ENCODE results near the gene KRTAP10-8.
"Not testable (repeated sequence)": the region's sequence is repeated elsewhere in the genome, so short reads cannot be mapped to it uniquely, and the experiment has no call there.

KRTAP10-8 gene

DNA sequence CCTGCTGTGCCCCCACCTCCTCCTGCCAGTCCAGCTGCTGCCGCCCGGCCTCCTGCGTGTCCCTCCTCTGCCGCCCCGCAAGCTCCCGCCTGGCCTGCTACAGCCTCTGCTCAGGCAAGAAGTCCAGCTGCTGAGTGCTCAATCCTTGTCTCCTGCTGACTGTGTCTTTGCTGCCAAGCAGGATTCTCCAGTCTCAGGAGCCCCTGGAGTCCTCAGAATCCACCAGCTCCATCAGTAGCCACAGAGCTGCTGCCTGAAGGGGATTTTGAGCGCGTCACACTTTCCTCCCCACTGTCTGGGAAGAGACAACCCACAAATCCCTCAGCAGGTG lies 35.3 kb downstream of the KRTAP10-8 start:
- no peak for DNase-seq

DNA sequence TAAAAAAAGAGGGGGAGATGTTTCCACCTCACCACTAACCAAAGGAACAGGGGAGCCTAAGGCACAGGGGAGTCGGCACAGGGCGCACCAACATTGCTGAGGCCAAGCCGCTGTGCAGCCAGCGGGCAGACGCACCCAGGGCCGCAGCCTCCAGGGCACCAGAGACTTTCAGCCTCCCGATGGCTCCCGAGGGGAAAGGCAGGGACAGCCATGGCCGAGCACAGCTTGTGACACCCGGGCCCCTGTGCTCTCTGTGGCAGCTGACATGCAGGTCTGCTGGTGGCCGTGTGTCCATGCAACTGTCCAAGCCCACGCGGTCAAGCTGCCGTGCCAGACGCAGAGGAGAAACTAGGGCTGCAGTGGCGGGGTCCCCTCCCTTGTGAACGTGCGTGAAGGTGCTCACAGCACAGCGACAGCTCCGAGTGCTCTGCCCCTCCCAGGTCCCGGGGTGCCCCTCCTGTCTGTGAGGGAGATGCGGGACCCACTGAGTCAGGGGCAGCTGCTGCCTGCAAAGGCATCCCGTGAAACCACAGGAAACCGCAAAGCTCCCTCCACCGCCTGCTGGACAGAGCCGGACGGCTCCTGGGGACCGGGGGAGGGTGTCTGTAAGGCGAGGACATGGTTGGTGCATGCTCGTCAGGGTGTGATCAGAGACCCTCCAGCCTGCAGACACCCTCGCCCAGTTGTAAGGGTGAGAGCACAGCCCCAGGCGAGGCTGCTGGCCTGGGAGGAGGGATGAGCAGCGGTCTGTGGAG lies 36.9 kb downstream of the KRTAP10-8 start:
- DNase-seq: no peak

DNA sequence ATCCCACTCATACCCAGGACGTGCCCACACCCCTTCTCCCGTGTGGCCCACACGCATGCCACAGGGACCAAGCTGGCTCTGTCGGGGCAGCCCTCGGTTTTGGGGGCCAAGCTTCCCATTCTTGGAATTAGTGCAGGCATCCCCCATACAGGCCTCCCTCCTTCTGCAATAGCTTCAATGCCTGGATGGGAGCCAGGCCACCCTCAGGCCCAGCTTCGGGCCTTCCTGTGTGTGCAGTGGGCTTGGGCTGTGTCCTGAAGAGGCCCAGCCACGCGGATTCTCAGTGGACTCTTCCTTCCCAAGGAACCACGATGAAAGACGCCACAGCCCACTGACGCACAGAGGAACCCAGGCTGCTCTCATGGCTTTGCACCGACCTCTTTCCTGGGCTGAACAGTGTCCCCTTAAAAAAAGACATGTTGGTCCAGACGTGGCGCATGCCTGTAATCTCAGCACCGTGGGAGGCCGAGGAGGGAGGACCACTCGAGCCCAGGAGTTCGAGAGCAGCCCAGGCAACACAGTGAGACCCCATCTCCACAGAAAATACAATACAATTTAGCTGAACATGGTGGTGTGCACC lies 37.7 kb downstream of the KRTAP10-8 start:
- DNase-seq: no peak

DNA sequence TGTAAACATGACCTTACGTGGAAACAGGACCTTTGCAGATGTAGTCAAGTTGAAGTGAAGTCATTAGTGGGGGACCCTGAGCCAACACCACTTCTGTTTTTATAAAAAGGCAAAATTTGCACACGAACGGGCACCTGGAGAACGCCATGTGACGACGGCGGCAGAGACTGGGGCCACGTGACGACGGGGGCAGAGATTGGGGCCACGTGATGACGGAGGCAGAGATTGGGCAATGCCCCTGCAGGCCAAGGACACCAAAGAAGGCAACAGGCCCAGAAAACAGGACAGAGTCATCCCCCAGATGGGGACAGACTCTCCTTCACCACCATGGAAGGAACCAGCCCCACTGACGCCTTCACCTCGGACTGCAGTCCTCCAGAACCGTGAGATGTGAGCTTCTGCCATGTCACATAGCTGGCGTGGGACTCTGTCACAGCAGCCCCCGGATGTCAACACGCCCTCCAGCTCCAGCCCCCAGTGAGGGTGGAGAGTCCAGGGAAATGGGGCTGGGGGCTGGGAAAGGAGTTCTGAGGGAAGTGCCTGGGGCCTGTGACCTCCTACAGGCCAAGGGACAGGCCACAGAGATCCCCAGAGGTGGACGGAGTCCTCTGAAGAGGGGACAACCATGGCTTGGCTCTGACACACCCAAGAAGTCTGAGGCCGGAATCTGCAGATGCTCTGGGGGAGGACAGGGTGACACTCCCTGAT lies 38.5 kb downstream of the KRTAP10-8 start:
- no peak for DNase-seq

DNA sequence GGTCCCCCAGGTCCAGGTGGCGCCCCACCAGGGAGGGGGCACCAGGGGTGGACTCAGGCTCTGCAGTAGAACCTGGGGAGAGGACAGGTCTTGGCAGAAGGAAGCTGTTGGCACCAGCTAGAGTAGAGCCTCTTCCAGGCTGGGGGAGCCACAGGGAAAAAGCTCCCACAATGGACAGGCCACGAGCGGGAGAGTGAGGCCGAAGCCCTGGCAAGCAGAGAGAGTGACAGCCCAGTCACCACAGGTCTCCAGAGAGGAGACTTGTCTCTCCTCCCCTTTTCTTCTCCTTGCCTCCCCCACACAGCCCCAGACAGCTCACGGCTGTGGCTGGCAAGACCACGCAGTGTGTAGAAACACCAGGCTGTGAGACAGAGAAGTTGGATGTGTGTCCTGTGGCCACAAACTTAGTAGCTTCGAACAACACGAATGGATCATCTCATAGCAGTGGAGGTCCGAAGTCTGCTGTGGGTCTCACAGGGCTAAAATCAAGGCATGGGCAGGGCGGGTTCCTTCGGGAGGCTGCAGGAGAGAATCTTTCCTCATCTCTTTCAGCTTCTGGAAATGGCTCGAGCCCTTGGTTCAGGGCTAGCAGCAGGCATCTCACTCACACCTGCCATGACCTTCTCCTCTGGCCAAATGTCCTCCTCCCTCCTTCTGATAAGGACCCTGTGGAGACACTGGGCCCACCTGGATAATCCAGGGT lies 39.2 kb downstream of the KRTAP10-8 start:
- no peak for DNase-seq

DNA sequence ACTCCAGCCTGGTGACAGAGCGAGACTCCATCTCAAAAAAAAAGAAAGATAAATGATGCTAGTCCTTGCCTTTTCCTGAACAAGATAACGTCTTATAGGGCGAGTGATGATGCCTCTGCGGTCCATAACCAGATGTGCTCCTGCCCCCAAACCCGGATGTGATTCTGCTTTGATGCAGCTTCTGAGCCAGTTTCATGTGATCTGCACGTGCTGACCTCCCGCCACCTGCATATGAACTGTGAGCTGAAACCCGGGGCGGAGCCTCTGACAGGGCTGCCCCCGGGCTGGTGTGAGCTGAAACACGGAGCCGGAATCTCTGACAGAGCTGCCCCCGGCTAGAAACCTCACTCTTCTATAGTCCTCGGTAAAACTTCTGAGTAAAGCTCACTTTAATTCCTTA lies 41.2 kb downstream of the KRTAP10-8 start:
- DNase-seq: no peak

DNA sequence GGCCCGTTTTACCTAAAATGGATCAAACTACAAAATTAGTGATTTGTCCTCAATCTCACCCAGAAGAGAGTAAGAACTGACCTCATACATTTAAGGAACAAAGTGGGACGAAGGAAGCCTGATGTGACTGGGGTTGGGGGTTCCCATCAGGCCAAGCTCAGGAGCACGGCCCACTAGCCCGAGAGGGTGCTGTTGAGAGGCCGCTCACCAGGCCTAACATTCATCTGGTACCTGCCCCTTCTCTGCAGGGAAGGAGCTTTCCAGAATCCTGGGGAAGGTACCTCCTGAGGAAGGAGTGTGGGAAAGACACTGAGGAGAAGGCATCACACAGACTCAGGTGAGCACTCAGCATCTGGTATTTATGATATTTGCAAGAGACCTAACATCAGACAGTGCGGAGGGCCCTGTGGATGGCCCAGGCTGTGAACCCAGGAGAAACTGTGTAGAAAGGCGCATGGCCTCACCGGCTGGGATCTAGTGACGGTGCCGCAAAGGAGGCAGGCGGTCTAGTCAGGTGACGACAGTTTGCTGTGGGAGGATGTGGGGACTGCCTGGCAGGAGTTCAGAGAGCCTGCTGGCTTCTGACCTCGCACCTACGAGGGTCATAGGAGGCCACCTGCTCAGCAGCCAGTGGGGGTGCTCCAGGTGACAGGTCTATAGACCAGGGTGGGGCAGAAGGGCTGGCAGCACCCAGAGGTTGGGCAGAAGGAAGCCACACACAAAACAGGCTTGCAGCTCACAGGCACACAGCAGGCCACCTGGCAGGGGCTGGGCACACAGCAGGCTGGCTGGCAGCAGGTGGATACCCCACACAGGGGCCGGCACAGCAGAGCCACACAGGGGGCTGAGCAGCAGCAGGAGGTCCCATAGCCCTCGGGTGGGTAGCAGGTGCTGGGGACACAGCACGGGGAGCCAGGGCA lies 42.0 kb downstream of the KRTAP10-8 start:
- DNase-seq: no peak

DNA sequence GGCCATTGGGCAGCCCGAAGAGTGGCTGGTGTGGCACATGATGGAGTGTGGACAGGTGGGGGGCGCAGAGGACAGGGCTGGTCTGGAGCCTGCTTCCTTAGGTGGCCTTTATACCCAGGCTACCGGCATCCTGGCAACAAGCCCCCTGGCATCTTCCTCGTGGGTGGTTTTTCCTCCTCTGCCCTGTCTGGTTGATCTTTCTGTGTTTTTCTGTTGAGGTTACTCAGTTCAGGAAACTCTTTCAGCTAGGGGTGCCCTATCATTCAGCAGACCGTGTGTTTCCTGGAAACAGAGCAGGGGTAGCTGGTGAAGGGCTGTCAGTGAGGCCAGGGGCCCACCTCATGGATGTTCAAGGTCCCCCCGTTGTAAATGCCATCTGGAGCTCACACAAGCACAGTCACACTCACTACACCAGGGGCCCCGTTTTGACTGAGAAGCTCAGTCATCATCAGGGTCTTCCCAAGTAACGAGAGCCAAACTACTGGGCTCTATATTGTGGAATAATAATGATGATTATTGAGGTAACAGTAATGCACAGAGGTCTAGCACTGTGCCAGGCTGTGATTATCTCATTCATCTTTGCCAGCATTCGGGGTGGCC lies 42.8 kb downstream of the KRTAP10-8 start, which contains the start of gene KRTAP12-4:
KRTAP12-4 (minus strand) TSS at position 84 of the 600 bp plus-strand sequence; CDS start at position 39, 45 bp downstream.
- DNase-seq: no peak

DNA sequence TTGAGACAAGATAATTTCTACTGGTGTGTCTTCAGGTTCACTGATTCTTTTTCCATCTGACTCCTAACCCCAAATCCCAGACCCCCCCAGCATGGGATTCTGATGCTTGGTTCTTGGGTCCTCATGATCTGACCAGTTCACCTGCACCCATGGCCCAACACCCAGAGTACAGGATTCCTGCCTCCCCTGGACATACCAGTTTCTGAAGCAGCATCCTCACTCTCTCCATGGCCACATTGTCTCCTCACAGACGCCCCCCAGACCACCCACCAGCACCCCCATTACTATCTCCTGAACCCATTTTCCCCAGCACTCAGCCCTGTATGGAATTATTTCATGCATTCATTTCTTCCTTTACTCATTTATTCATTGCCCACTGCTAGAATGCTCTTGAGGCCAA lies 45.0 kb downstream of the KRTAP10-8 start:
- no peak for DNase-seq

DNA sequence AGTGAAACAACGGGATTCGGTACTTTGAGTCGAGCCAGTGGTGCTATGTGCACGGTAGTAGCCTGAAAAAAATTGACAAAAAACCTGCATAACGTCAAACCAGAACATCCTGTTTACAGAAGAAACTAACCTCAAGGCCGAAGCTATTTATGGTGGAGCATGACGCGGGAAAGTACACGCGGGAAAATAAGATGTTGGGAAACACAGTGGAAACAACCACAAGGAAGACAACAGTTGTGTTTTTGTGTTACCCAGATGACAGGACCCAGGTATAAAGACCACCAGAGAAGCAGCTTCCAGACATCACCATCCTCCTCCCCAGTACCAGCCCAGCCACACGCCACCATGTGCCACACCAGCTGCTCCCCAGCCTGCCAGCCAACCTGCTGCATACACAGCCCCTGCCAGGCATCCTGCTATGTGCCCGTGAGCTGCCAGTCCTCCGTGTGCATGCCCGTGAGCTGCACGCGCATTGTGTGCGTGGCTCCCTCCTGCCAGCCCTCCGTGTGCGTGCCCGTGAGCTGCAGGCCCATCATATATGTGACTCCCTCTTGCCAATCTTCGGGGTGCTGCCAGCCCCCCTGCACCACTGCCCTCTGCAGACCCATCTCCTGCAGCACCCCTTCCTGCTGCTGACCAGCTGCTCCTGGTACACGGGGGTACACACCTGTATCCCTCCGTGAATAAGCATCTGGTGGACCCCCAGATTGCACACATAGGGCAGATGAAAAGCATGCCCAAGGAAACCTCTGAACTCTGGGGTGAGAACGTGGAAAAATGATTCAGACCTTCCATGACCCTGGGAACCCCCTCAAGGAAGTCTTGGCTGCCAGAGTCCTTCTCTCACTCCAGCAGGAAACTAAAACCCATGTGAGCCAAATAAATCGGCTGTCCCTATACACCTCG lies 46.0 kb downstream of the KRTAP10-8 start, which contains the start of gene KRTAP12-3:
KRTAP12-3 (plus strand) TSS at position 298 of the 906 bp plus-strand sequence; CDS start at position 346, 48 bp downstream.
- no peak for DNase-seq

DNA sequence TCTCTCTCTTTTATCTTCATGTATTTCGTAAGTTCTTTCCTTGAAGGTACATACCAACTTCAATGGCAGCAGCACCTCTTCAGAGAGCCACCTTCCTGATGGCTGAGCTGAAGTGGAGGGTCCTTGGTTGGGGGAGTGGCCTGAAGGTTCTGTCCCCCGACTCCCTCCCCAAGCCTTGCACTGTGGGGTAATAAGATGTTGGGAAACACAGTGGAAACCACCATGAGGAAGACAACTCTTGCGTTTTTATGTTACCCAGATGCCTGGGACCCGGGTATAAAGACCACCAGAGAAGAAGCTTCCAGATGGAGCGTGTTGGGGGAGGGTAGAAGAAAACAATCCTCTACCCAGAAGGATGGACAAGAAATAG lies 46.6 kb downstream of the KRTAP10-8 start:
- DNase-seq: no peak

DNA sequence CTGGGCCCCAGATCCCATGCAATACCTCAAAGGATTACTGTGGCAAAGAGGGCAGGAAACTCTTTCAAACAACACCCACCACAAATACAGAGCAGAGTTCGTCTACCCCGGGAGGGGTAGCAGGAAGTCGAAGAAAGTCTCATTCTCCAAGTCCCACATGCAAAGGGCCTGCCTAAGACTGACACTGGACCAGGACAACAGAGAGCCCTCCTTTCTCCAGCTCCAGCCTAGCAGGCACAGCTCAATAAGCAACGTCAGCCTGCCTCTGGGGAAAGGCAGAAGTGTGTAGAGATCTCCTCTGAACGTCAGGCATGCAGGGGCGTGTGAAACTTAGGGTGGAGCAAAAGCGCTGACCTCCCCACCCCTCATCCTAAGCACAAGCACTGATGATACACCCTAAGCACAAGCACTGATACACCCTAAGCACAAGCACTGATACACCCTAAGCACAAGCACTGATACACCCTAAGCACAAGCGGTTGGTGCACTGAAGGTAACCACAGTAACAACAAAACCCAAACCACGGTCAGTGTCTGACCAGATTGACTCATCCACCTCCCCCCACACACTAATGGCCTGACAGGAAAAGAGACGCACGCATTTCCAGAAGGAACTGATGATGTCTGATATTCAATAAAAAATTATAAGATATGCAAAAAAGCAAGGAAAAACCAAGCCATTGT lies 47.2 kb downstream of the KRTAP10-8 start:
- DNase-seq: no peak

DNA sequence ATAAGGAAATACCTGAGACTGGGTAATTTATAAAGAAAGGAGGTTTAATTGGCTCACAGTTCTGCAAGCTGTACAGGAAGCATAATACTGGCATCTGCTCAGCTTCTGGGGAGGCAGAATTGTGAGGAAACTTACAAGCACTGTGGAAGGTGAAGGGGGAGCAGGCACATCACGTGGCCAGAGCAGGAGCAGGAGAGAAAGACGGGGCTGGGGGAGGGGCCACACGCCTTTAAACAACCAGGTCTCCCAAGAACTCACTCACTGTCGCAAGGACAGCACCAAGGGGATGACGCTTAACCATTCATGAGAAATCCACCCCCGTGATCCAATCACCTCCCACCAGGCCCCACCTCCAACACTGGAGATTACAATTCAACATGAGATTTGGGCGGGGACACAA lies 49.7 kb downstream of the KRTAP10-8 start:
- not testable (repeated sequence) for DNase-seq
